Thymus (tissue), 11 donors: ENCODE data around the gene CNNM2. TPM values are rescaled to one million over a fixed set of nuclear protein-coding genes. Genes with fewer than 3 reads are reported as not detected.

Experiments used
- DNase-seq, 9 donors: peaks; one replicate each; pipeline ENCODE4 v3.0.0-alpha.2; 2013; ENCODE audit warnings: low spot score in 9 of 9, low read depth in 6 of 9, missing footprints in 1 of 9
- H3K27ac ChIP-seq, 2 donors: one replicate each; pipeline ENCODE4 v1.5.1; 2013; ENCODE audit warnings: control low read depth in 1 of 2, low read depth in 1 of 2, low read length in 1 of 2, mild to moderate bottlenecking in 1 of 2, moderate library complexity in 1 of 2
- H3K27me3 ChIP-seq, 2 donors: one replicate each; pipeline ENCODE4 v1.5.1; 2013; ENCODE audit warnings: low read length in 1 of 2; ENCODE audit not compliant: control insufficient read depth in 2 of 2, insufficient read depth in 1 of 2
- H3K36me3 ChIP-seq, 2 donors: one replicate each; pipeline ENCODE4 v1.5.1; 2013; ENCODE audit warnings: low read length in 1 of 2, mild to moderate bottlenecking in 1 of 2, moderate library complexity in 1 of 2; ENCODE audit not compliant: control insufficient read depth in 2 of 2, insufficient read depth in 2 of 2
- H3K4me1 ChIP-seq, 2 donors: one replicate each; pipeline ENCODE4 v1.5.1; 2013; ENCODE audit warnings: low read length in 2 of 2; ENCODE audit not compliant: control insufficient read depth in 2 of 2, insufficient read depth in 2 of 2
- H3K4me3 ChIP-seq, 2 donors: one replicate each; pipeline ENCODE4 v1.5.1; 2013; ENCODE audit warnings: low read length in 2 of 2, control low read depth in 1 of 2, mild to moderate bottlenecking in 1 of 2
- H3K9me3 ChIP-seq, 2 donors: one replicate each; pipeline ENCODE4 v1.5.1; 2013; ENCODE audit warnings: low read length in 1 of 2, mild to moderate bottlenecking in 1 of 2; ENCODE audit not compliant: control insufficient read depth in 2 of 2, insufficient read depth in 1 of 2
- WGBS: extraction: QIAGEN DNeasy Blood & Tissue Kit; methylation state at CpG from one replicate; pipeline ENCODE4 v1.1.7; 2013; 5-methylcytosine and 5-hydroxymethylcytosine counted together
- polyA plus RNA-seq: library from polyadenylated mRNA; stranded (reverse); fragments of 200-250 nt; gene quantifications from one replicate; pipeline ENCODE4 v1.2.3, GENCODE V29; 2013
- total RNA-seq: library from RNA; stranded (reverse); fragments of 120-200 nt; gene quantifications from one replicate; pipeline ENCODE4 v1.2.4, GENCODE V29; 2013
- donor health status: healthy.

CNNM2 gene
- total and polyA plus RNA-seq, 2 donors: 1.5 to 2.1 TPM

DNA sequence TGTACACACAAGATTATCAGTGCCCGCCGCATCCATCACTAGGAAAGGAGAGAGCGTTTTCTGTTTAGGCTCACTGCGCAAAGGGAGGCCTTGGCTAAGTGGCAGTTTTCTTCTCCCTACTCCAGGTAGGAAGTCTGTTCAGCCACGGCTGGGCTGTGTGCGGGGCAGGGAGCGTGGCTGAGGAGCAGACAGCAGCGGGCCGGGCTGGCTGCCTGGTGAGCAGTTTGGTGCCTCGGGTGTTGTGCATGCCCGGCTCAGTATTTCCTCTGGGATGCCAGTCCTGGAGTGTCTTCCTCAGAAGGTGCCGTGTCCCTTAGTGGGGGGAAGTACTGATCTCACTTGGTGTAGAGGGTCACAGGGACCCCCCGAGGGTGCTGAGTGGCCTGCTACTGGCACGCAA lies 160.6 kb downstream of the CNNM2 start:
- 98% methylated on average over 14 of the region's 14 CpGs for WGBS
- DNase-seq: no peak
- Histone ChIP-seq H3K36me3 (peaks cover 3 to 14% of the 10 kb centered on the region in 2 donors), H3K9me3 (no peaks in the 10 kb centered on the region), H3K4me3 (no peak overlapping the region), H3K27ac (no peak overlapping the region), H3K4me1 (no peaks in the 10 kb centered on the region), H3K27me3 (no peaks in the 10 kb centered on the region)

- 98% methylated on average over 7 of the region's 7 CpGs for WGBS
Measured at GRCh38 chr10:103079100-103079499, 161.0 kb downstream of the CNNM2 start.

DNA sequence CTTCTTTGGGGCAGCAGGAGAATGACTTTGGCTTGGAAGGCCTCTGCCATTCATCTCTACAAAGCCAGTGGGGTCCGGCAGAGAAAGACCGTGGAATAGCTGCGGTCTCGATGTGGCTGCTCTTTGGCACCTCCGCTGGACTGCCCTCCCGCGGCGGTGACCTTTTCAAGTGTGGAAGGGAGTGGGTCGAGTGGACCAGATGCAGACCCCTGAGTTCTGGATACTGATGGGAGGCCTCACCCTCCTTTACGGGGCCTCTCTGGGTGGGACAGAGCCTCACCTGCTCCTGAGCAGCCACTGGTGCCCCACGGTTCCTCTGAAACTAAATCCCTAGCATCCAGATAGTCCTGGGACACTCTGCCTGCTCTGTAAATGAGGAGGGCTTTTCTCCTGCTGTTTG lies 161.9 kb downstream of the CNNM2 start:
- no peak for DNase-seq
- H3K9me3 ChIP-seq: no peaks in the 10 kb centered on the region
- 96% methylated on average over 11 of the region's 11 CpGs for WGBS
- H3K4me3 ChIP-seq: no peak overlapping the region
- H3K27ac ChIP-seq: no peak overlapping the region
- H3K27me3 ChIP-seq: no peaks in the 10 kb centered on the region
- H3K4me1 ChIP-seq: no peaks in the 10 kb centered on the region
- peaks cover 12 to 25% of the 10 kb centered on the region in 2 donors for H3K36me3 ChIP-seq

More at GRCh38 chr10:103079100-103079499, 161.0 kb downstream of the CNNM2 start:
- Histone ChIP-seq H3K9me3 (no peaks in the 10 kb centered on the region), H3K27me3 (no peaks in the 10 kb centered on the region), H3K36me3 (peaks cover 8 to 18% of the 10 kb centered on the region in 2 donors), H3K4me3 (no peak overlapping the region), H3K27ac (no peak overlapping the region), H3K4me1 (no peaks in the 10 kb centered on the region)
- no peak for DNase-seq

DNA sequence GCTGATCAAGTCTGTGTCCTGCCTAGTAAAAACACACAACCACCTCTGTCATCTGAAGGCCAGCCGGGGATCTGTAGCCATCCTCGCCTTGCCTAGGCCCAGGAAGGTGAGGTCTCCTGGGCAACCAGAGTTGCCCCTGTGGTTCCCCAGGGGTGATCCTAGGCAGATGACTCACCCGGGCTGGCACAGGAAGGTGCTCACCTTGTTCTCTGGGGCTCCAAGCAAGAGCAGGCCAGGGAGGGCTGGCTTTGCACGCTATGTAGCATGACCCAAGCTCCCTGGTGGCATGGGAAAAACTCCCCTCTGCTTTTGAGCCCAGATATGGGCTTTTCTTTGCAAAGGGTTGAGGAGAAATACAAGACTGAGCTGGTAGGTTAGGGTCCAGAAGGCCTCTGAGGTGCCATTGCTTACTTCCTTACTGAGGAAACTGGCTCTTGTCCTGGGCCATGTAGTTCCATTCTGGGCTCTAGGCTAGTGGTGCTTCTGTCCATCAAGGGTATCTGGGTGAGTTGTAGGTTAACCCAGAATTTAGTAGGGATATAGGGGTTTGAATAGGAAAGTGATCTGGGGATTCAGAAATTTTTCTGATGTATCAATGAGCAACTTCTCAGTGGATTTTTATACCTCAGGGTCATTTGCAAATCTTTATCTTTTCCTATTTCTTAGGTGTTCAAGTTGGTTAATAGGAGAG lies 162.9 kb downstream of the CNNM2 start:
- no peak overlapping the region for H3K27ac ChIP-seq
- H3K9me3 ChIP-seq: no peaks in the 10 kb centered on the region
- no peaks in the 10 kb centered on the region for H3K27me3 ChIP-seq
- 93% methylated on average over 4 of the region's 4 CpGs for WGBS
- no peak overlapping the region for H3K4me3 ChIP-seq
- H3K36me3 ChIP-seq: peaks cover 23 to 36% of the 10 kb centered on the region in 2 donors
- no peaks in the 10 kb centered on the region for H3K4me1 ChIP-seq
- DNase-seq: no peak

DNA sequence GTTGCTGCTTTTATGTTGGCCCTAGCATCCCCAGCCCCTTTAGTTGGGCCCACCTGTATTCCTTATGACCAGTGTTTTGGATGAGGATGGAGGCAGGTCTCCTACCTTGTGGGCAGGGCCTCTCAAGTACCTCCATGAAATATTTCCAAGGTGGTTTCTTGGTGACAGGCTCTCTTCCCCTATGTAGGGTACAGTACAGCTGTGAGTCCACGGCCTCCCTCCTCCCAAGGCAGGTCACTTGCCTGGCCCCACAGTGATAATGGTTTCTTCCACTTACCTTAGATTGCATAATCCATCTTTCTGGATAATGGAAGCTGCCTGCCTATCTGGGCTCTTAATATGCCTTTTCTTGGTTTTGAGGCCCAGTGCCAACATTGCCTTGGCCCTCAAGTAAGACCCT lies 164.6 kb downstream of the CNNM2 start:
- DNase-seq: no peak
- Histone ChIP-seq H3K36me3 (peaks cover 27 to 46% of the 10 kb centered on the region in 2 donors), H3K9me3 (no peaks in the 10 kb centered on the region), H3K4me1 (no peaks in the 10 kb centered on the region), H3K27ac (no peak overlapping the region), H3K27me3 (no peaks in the 10 kb centered on the region), H3K4me3 (no peak overlapping the region)
- 100% methylated on average over 1 of the region's 1 CpG for WGBS

DNA sequence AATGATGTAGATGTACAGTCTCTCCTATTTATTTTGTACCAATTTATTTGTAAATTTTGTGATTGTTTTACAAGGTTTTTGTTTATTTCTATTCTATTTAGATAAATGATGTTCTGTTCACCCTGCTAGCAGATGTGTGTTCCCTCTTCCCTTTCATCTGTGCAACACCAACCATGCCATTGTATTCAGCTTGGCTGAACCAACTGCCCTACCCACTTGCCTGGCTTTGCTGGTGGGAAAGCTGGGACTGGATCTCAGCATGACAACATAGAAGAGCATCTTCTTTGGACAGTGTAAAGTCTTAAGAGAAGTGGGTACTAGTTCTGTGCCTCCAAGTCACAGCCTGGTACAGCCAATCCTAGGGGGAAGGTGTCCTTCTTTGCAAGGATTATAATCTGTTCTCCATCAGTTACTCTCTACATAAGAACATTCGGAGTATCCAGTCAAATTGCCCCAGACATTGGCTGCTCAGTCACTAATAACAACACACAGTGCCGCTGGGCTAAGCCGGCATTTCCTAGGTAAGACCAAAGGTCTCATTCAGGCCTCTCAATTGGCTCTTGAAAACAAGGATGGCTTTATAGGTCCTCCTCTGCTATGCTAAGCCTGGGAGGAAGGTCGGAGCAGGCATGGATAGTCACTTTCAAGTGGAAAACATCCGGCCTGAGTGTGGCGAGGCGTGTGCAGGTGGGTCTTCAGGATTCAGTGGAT lies 165.3 kb downstream of the CNNM2 start:
- H3K9me3 ChIP-seq: no peaks in the 10 kb centered on the region
- H3K36me3 ChIP-seq: peaks cover 28 to 52% of the 10 kb centered on the region in 2 donors
- no peak for DNase-seq
- H3K27ac ChIP-seq: no peak overlapping the region
- H3K4me1 ChIP-seq: no peaks in the 10 kb centered on the region
- WGBS: 97% methylated on average over 7 of the region's 7 CpGs
- no peaks in the 10 kb centered on the region for H3K27me3 ChIP-seq
- no peak overlapping the region for H3K4me3 ChIP-seq

GRCh38 chr10:103083977-103084320 lies 165.9 kb downstream of the CNNM2 start:
- Histone ChIP-seq H3K36me3 (peaks cover 33 to 57% of the 10 kb centered on the region in 2 donors), H3K4me1 (no peaks in the 10 kb centered on the region), H3K27ac (no peak overlapping the region), H3K27me3 (no peaks in the 10 kb centered on the region), H3K9me3 (no peaks in the 10 kb centered on the region), H3K4me3 (no peak overlapping the region)
- WGBS: 96% methylated on average over 5 of the region's 5 CpGs
- DNase-seq: no peak

DNA sequence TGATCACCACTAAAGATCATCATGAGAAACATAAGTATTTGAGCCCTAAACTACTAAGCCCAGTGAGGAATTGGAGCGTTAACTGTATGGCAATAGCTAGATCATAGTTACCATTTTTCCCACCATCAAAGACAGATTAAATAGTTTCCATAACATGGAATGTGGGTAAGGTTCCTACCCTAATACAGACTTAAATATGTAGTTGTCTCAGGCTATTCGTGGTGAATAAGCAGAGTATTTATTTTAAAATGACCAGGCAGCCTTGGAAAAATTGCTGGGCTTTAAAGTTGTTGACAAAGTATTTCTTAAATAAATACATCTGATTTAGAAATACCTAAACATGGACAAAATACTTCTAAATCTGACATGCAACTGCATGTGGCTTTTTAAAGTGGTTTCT lies 168.2 kb downstream of the CNNM2 start:
- WGBS: 98% methylated on average over 2 of the region's 2 CpGs
- DNase-seq: no peak
- Histone ChIP-seq H3K27me3 (no peaks in the 10 kb centered on the region), H3K27ac (no peak overlapping the region), H3K9me3 (no peaks in the 10 kb centered on the region), H3K4me3 (no peak overlapping the region), H3K36me3 (peaks cover 56 to 80% of the 10 kb centered on the region in 2 donors), H3K4me1 (no peaks in the 10 kb centered on the region)

DNA sequence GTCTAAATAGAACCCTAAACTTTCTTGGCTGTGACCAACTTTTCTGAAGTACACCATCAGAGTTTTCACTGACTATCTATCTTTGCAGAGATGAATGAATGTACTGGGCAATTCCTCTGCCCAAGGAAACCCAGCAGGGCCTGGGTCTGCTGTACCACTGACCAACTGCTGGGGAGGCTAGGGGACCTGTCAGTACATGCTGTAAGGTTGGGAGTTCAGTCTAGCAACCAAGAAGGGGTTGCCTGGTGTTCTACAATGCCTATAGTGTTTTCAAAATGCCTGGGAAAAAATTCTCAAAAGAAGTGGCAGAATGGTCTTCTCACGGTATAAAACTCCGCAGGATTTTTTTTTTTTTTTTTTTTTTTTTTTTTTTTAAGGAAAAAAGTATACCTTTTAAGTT lies 168.7 kb downstream of the CNNM2 start:
- peaks cover 61 to 86% of the 10 kb centered on the region in 2 donors for H3K36me3 ChIP-seq
- H3K27ac ChIP-seq: no peak overlapping the region
- H3K4me3 ChIP-seq: no peak overlapping the region
- 97% methylated on average over 2 of the region's 2 CpGs for WGBS
- H3K27me3 ChIP-seq: no peaks in the 10 kb centered on the region
- H3K4me1 ChIP-seq: no peaks in the 10 kb centered on the region
- DNase-seq: no peak
- H3K9me3 ChIP-seq: no peaks in the 10 kb centered on the region
